GM06990 (cell line): ENCODE data around the gene TCAP.

Source experiments
- DNase-seq: peaks from one replicate; pipeline ENCODE4 v3.0.0-alpha.2; 2011; ENCODE audit not compliant: insufficient read length; ENCODE audit errors: extremely low read depth
- H3K27me3 ChIP-seq: replicated peaks from 2 replicates; pipeline ENCODE4 v1.6.0; 2011; ENCODE audit warnings: low read length; ENCODE audit not compliant: control insufficient read depth, insufficient read depth
- H3K36me3 ChIP-seq: 2 replicates; pipeline ENCODE4 v1.5.1; 2011; ENCODE audit warnings: low read length; ENCODE audit not compliant: control insufficient read depth, insufficient read depth
- H3K4me3 ChIP-seq: replicated peaks from 2 replicates; pipeline ENCODE4 v1.5.1; 2011; ENCODE audit warnings: low read depth, mild to moderate bottlenecking, control low read depth, low read length
- CTCF ChIP-seq: IDR thresholded peaks from 2 replicates; pipeline ENCODE4 v1.5.1; 2011; ENCODE audit warnings: low read length, control low read depth, mild to moderate bottlenecking, inconsistent platforms; ENCODE audit not compliant: insufficient read depth, poor library complexity, severe bottlenecking

Gene TCAP

GRCh38 chr17:39641883-39642282 is 23.3 kb upstream of the TCAP start:
- H3K27me3 ChIP-seq = no peaks in the 10 kb centered on the region
- TF ChIP-seq CTCF = no peak
- no peak overlapping the region for H3K4me3 ChIP-seq
- no peak for DNase-seq
- peaks cover 2% of the 10 kb centered on the region; the same call in 1 of the 2 replicates for H3K36me3 ChIP-seq

GRCh38 chr17:39642291-39643074 is 22.7 kb upstream of the TCAP start:
- no peaks in the 10 kb centered on the region for H3K27me3 ChIP-seq
- H3K36me3 ChIP-seq = peaks cover 2% of the 10 kb centered on the region; the same call in 1 of the 2 replicates
- no peak for TF ChIP-seq CTCF
- no peak overlapping the region for H3K4me3 ChIP-seq
- DNase-seq = no peak

- no peak for TF ChIP-seq CTCF
Observed at GRCh38 chr17:39643271-39643670, 21.9 kb upstream of the TCAP start.

GRCh38 chr17:39647256-39647655 is 17.9 kb upstream of the TCAP start:
- Histone ChIP-seq H3K36me3 (peaks cover 4% of the 10 kb centered on the region), H3K4me3 (no peak overlapping the region), H3K27me3 (no peaks in the 10 kb centered on the region)
- TF ChIP-seq CTCF = no peak
- DNase-seq = no peak

More at GRCh38 chr17:39643271-39643670, 21.9 kb upstream of the TCAP start:
- DNase-seq = no peak
- no peak overlapping the region for H3K4me3 ChIP-seq
- H3K27me3 ChIP-seq = no peaks in the 10 kb centered on the region
- H3K36me3 ChIP-seq = peaks cover 2% of the 10 kb centered on the region; the same call in 1 of the 2 replicates

- Histone ChIP-seq H3K36me3 (peaks cover 2% of the 10 kb centered on the region), H3K4me3 (no peak overlapping the region), H3K27me3 (no peaks in the 10 kb centered on the region)
- DNase-seq = no peak
- no peak for TF ChIP-seq CTCF
Observed at GRCh38 chr17:39648616-39649366, 16.4 kb upstream of the TCAP start.
